Kidney (tissue), 14 donors: Measurements from ENCODE around the gene FMNL2. TPM values are rescaled to one million over a fixed set of nuclear protein-coding genes. Genes with fewer than 3 reads are reported as not detected.

Source experiments
- DNase-seq, 5 donors: peaks; one replicate each; pipeline ENCODE4 v3.0.0-alpha.2; 2013 to 2020
- FAIRE-seq: peaks from 2 replicates; lab custom pipeline; 2012; peaks lifted over from hg19 to GRCh38; lab: Jason Lieb, UNC
- H3K27ac ChIP-seq, 2 donors: one replicate each; pipeline ENCODE4 v1.7.0; 2013; ENCODE audit warnings: low read depth in 2 of 2, low read length in 2 of 2, inconsistent platforms in 1 of 2
- H3K27me3 ChIP-seq: one replicate; pipeline ENCODE4 v1.7.1; 2013; ENCODE audit warnings: low read length, inconsistent platforms; ENCODE audit not compliant: control insufficient read depth, insufficient read depth
- H3K36me3 ChIP-seq, 3 donors: one replicate each; pipeline versions ENCODE4 v1.7.0 to v1.7.1; 2013; ENCODE audit warnings: low read length in 3 of 3, control low read depth in 1 of 3, inconsistent platforms in 1 of 3; ENCODE audit not compliant: insufficient read depth in 3 of 3, control insufficient read depth in 2 of 3
- H3K4me1 ChIP-seq, 3 donors: one replicate each; pipeline versions ENCODE4 v1.7.0 to v1.7.1; 2013; ENCODE audit warnings: low read length in 3 of 3, inconsistent platforms in 1 of 3, low read depth in 1 of 3; ENCODE audit not compliant: control insufficient read depth in 2 of 3, insufficient read depth in 2 of 3
- H3K4me3 ChIP-seq, 3 donors: one replicate each; pipeline versions ENCODE4 v1.7.0 to v1.8.1; 2013; ENCODE audit warnings: low read length in 3 of 3, control low read depth in 1 of 3, inconsistent platforms in 1 of 3
- H3K9ac ChIP-seq, 3 donors: one replicate each; pipeline versions ENCODE4 v1.7.0 to v1.7.1; 2013; ENCODE audit warnings: low read length in 3 of 3, control low read depth in 1 of 3, inconsistent platforms in 1 of 3
- H3K9me3 ChIP-seq, 3 donors: one replicate each; pipeline versions ENCODE4 v1.7.0 to v1.7.1; 2013; ENCODE audit warnings: low read length in 3 of 3, control low read depth in 1 of 3, inconsistent platforms in 1 of 3; ENCODE audit not compliant: control insufficient read depth in 2 of 3, insufficient read depth in 1 of 3
- intact Hi-C: fragments of 100-400 bp; cut with DNase I; formaldehyde crosslinking; loops from one replicate; pipeline ENCODE4 v1.11.1; 2022
- polyA plus RNA-seq: library from polyadenylated mRNA; stranded (reverse); fragments of 350-450 nt; fragmentation: Illumina TruSeq; extraction: RNeasy Lipid Tissue Mini Kit (QIAGEN cat#74804); gene quantifications from one replicate; pipeline ENCODE4 v1.2.3, GENCODE V29; 2014; ENCODE audit warnings: low read depth, low replicate concordance; ENCODE audit not compliant: insufficient read depth
- total RNA-seq: library from RNA; stranded (reverse); fragmentation: NEBNext Ultra II Directional; extraction: Animal tissue kit (Norgen Biotek cat#: 25700); gene quantifications from one replicate; pipeline ENCODE4 v1.2.1, GENCODE V29; 2021
- TF ChIP-seq, protein P1 (sequence below): IDR thresholded peaks from 3 replicates; pipeline ENCODE4 v1.5.1; 2012; ENCODE audit warnings: mild to moderate bottlenecking, moderate library complexity, borderline replicate concordance; ENCODE audit not compliant: insufficient read depth; ENCODE audit errors: extremely low read depth
- donor health status: control.
- donor health status: control.
- donor health status: control.
- donor health status: control.
- donor health status: control.
- donor health status: DM: yes; HTN: yes; CAD: no.
- donor health status: Normal renal cell carcinoma (clear cell type).

Gene FMNL2
- total and polyA plus RNA-seq, 2 donors from 2014 or later = 10.7 to 39.1 TPM

DNA sequence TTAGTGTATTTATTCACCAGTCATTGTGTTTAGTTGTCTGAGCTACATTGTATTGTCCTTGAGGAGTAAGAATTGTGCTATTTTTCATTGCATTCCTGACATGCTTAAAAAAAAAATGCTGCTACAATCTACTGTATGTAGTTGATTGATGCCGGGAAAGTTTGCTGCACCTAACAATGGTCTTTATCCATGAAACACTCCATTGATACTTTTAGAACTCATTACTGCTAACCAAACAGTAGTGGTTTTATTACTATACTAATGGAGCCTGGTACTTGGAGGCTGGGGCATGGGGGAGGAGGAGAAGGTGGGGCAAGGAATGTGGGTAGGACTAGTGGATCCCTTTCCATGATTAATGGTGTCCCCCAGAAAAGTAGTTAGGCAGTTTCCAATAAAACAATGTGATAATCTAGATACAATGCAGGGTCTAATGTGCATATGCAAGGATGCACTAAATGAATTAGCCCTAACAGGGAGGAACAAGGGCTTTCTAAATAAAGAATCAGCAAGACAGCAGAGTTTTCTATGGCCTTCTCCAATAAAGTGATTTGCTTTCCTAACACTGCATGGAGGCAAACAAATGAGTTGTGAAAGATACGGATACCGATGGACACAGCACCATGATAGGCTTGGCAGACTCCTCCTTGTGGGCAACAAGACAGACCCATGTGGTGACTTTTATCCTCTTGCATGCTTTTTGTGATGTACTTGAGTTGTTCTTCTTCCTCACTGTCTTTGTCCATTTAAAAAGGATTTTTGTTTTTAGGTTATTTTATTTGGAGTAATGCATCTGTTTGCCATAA is 78.5 kb downstream of the FMNL2 start:
- no peak overlapping the region for H3K4me3 ChIP-seq
- H3K27me3 ChIP-seq = no peaks in the 10 kb centered on the region
- intact Hi-C loops = no loop called here
- H3K36me3 ChIP-seq = no peaks in the 10 kb centered on the region
- no peaks in the 10 kb centered on the region for H3K9me3 ChIP-seq
- no peak for FAIRE-seq
- H3K9ac ChIP-seq = no peak overlapping the region
- H3K27ac ChIP-seq = no peak overlapping the region
- DNase-seq = no peak
- TF ChIP-seq, protein P1, sequence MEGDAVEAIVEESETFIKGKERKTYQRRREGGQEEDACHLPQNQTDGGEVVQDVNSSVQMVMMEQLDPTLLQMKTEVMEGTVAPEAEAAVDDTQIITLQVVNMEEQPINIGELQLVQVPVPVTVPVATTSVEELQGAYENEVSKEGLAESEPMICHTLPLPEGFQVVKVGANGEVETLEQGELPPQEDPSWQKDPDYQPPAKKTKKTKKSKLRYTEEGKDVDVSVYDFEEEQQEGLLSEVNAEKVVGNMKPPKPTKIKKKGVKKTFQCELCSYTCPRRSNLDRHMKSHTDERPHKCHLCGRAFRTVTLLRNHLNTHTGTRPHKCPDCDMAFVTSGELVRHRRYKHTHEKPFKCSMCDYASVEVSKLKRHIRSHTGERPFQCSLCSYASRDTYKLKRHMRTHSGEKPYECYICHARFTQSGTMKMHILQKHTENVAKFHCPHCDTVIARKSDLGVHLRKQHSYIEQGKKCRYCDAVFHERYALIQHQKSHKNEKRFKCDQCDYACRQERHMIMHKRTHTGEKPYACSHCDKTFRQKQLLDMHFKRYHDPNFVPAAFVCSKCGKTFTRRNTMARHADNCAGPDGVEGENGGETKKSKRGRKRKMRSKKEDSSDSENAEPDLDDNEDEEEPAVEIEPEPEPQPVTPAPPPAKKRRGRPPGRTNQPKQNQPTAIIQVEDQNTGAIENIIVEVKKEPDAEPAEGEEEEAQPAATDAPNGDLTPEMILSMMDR = no peak
- H3K4me1 ChIP-seq = no peaks in the 10 kb centered on the region

DNA sequence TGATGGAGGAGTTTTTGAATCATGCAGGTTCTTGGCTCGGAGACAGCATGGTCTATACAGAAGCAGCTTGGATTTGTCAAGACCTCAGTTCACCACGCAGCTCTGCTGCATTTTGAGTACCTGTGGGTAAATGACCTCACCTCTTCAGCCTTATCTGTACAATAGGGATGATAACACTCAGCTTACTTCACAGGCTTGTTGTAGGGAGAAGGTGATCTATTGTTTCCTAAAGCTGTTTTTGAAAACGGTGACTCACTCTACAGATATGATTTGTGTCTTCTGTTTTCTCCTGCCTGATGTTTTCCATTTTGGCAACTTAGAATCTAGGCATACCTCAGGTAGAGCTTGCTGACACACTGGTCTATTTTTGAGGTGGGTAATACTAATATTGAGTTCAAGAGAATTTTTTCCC is 80.3 kb downstream of the FMNL2 start:
- intact Hi-C loops = no loop called here
- Histone ChIP-seq H3K27me3 (no peaks in the 10 kb centered on the region), H3K9me3 (no peaks in the 10 kb centered on the region), H3K4me3 (no peak overlapping the region), H3K9ac (no peak overlapping the region), H3K4me1 (no peaks in the 10 kb centered on the region), H3K27ac (no peak overlapping the region), H3K36me3 (no peaks in the 10 kb centered on the region)
- DNase-seq (no peak), FAIRE-seq (no peak)
- TF ChIP-seq, protein P1 = no peak

DNA sequence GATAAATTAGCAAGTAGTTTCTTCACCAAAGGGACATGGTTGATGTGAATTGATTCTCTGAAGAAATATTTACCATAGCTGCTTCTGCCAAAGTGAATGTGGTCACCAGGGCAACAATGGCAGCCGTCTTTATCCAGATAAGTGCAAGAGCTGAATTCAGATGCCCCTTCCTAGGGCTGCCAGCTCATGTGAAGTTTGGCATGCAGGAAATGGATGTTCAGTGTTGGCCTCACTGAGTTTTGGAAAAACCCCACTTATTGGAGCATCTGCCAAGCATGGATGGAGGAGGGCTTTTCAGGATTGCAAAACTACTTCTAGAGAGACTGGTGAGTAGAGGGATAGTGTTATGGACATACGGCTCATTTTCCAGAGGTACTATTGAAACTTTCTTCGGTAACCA is 80.8 kb downstream of the FMNL2 start:
- Histone ChIP-seq H3K4me3 (no peak overlapping the region), H3K27me3 (no peaks in the 10 kb centered on the region), H3K27ac (no peak overlapping the region), H3K36me3 (no peaks in the 10 kb centered on the region), H3K4me1 (no peaks in the 10 kb centered on the region), H3K9ac (no peak overlapping the region), H3K9me3 (no peaks in the 10 kb centered on the region)
- TF ChIP-seq, protein P1 = no peak
- DNase-seq = no peak
- no peak for FAIRE-seq
- intact Hi-C loops = no loop called here
